PFSK-1 (cell line): ENCODE measurements around the gene TMEM163.

Experiments used
- POLR2AphosphoS5 ChIP-seq: IDR thresholded peaks from 2 replicates; pipeline ENCODE4 v1.6.1; 2012; ENCODE audit warnings: low read depth, mild to moderate bottlenecking, control low read depth, low read length, moderate library complexity
- SIN3A ChIP-seq: IDR thresholded peaks from 2 replicates; pipeline ENCODE4 v1.6.1; 2012; ENCODE audit warnings: mild to moderate bottlenecking, low read length, moderate library complexity, borderline replicate concordance; ENCODE audit not compliant: insufficient read depth
- TAF1 ChIP-seq: IDR thresholded peaks from 2 replicates; pipeline ENCODE4 v1.6.1; 2012; ENCODE audit warnings: low read length, control low read depth, borderline replicate concordance; ENCODE audit not compliant: insufficient read depth
- TF ChIP-seq, protein P1 (sequence below), 2 experiments: IDR thresholded peaks; 2 replicates each; pipeline versions ENCODE4 v1.6.1 to v1.8.0; 2011 to 2012; ENCODE audit warnings: low read depth in 2 of 2, low read length in 2 of 2, control low read depth in 1 of 2, inconsistent platforms in 1 of 2, mild to moderate bottlenecking in 1 of 2, moderate library complexity in 1 of 2; ENCODE audit not compliant: insufficient read depth in 1 of 2

DNA sequence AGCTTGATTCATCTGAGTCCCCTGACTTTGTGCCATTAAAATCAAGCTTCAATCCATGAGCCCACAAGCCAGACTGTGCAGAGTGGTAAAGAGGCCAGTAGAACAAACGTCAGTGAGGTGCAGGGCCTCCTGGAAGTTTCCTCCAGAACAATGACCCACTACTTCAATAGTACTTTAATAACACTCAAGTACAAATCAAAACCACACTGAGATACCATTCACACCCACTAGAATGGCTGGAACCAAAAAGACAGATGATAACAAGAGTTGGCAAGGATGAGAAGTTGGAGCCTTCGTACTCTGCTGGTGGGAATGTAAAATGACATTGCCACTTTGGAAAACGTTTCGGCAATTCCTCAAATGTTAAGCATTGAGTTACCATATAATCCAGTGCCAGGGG is 181.1 kb downstream of the TMEM163 start:
- TF ChIP-seq POLR2AphosphoS5, result no peak
- TF ChIP-seq, protein P1, sequence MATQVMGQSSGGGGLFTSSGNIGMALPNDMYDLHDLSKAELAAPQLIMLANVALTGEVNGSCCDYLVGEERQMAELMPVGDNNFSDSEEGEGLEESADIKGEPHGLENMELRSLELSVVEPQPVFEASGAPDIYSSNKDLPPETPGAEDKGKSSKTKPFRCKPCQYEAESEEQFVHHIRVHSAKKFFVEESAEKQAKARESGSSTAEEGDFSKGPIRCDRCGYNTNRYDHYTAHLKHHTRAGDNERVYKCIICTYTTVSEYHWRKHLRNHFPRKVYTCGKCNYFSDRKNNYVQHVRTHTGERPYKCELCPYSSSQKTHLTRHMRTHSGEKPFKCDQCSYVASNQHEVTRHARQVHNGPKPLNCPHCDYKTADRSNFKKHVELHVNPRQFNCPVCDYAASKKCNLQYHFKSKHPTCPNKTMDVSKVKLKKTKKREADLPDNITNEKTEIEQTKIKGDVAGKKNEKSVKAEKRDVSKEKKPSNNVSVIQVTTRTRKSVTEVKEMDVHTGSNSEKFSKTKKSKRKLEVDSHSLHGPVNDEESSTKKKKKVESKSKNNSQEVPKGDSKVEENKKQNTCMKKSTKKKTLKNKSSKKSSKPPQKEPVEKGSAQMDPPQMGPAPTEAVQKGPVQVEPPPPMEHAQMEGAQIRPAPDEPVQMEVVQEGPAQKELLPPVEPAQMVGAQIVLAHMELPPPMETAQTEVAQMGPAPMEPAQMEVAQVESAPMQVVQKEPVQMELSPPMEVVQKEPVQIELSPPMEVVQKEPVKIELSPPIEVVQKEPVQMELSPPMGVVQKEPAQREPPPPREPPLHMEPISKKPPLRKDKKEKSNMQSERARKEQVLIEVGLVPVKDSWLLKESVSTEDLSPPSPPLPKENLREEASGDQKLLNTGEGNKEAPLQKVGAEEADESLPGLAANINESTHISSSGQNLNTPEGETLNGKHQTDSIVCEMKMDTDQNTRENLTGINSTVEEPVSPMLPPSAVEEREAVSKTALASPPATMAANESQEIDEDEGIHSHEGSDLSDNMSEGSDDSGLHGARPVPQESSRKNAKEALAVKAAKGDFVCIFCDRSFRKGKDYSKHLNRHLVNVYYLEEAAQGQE (IDR thresholded peaks at IDR 0.05; ENCODE audit: insufficient read depth in 1 of 2, low read depth in 2 of 2, low read length in 2 of 2), result no peak
- TF ChIP-seq TAF1, result no peak
- TF ChIP-seq SIN3A, result no peak
